BLaER1 (cell line): Measurements from ENCODE around the gene GPC6.

Source experiments
- H3K27ac ChIP-seq: shearing (Covaris generic); formaldehyde crosslinking; 2 replicates; pipeline ENCODE4 v1.8.1; 2022
- H3K27me3 ChIP-seq: shearing (Covaris generic); formaldehyde crosslinking; 2 replicates; pipeline ENCODE4 v1.8.1; 2022
- H3K36me3 ChIP-seq: shearing (Covaris generic); formaldehyde crosslinking; 2 replicates; pipeline ENCODE4 v1.8.1; 2022
- H3K4me1 ChIP-seq: shearing (Covaris generic); formaldehyde crosslinking; 2 replicates; pipeline ENCODE4 v1.8.1; 2022
- H3K4me2 ChIP-seq: shearing (Covaris generic); formaldehyde crosslinking; 2 replicates; pipeline ENCODE4 v1.8.1; 2022
- H3K4me3 ChIP-seq: shearing (Covaris generic); formaldehyde crosslinking; 2 replicates; pipeline ENCODE4 v1.8.1; 2022
- H3K9ac ChIP-seq: shearing (Covaris generic); formaldehyde crosslinking; 2 replicates; pipeline ENCODE4 v1.8.1; 2022
- H3K9me3 ChIP-seq: shearing (Covaris generic); formaldehyde crosslinking; 2 replicates; pipeline ENCODE4 v1.8.1; 2022
- H4K20me1 ChIP-seq: shearing (Covaris generic); formaldehyde crosslinking; 2 replicates; pipeline ENCODE4 v1.8.1; 2022
- Cebpa-rat ChIP-seq: shearing (Covaris generic); IDR thresholded peaks from 2 replicates; pipeline ENCODE4 v1.8.1; 2022

Gene GPC6

GRCh38 chr13:93889430-93889951 is 662.9 kb downstream of the GPC6 start:
- Histone ChIP-seq H3K36me3 (no peaks in the 10 kb centered on the region), H3K4me1 (no peaks in the 10 kb centered on the region), H4K20me1 (no peaks in the 10 kb centered on the region), H3K9ac (no peak overlapping the region), H3K27ac (no peak overlapping the region), H3K9me3 (no peaks in the 10 kb centered on the region), H3K4me3 (no peak overlapping the region), H3K27me3 (no peaks in the 10 kb centered on the region), H3K4me2 (no peak overlapping the region)
- TF ChIP-seq Cebpa-rat: no peak

- H3K4me2 ChIP-seq: no peak overlapping the region
- H3K4me3 ChIP-seq: no peak overlapping the region
- H3K27me3 ChIP-seq: no peaks in the 10 kb centered on the region
- no peaks in the 10 kb centered on the region for H3K9me3 ChIP-seq
- H4K20me1 ChIP-seq: no peaks in the 10 kb centered on the region
- no peaks in the 10 kb centered on the region for H3K4me1 ChIP-seq
- no peaks in the 10 kb centered on the region for H3K36me3 ChIP-seq
- H3K9ac ChIP-seq: no peak overlapping the region
- no peak overlapping the region for H3K27ac ChIP-seq
- TF ChIP-seq Cebpa-rat: no peak
Measured at GRCh38 chr13:93899981-93900380, 673.4 kb downstream of the GPC6 start.

DNA sequence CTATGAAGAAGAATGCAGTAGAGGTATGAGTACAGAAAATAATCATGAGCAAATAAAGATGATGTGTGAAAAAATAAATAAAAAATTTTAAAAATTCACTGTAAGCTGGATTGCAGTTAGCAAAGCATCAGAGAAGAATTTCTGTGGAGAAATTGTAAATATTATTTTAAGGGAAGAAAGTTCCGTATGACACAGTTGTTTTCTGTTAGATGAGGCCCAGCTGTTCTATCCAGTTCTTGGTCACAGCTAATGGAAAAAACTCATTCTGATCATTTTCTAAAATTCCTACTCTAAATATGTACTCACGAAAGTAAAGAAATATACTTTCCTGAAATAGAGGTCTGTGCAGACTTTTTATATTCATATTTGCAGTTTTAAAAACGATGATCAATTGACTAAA is 674.1 kb downstream of the GPC6 start:
- no peak for TF ChIP-seq Cebpa-rat
- no peak overlapping the region for H3K27ac ChIP-seq
- H4K20me1 ChIP-seq: no peaks in the 10 kb centered on the region
- no peaks in the 10 kb centered on the region for H3K36me3 ChIP-seq
- no peak overlapping the region for H3K9ac ChIP-seq
- no peak overlapping the region for H3K4me3 ChIP-seq
- H3K9me3 ChIP-seq: no peaks in the 10 kb centered on the region
- no peaks in the 10 kb centered on the region for H3K4me1 ChIP-seq
- H3K4me2 ChIP-seq: no peak overlapping the region
- H3K27me3 ChIP-seq: no peaks in the 10 kb centered on the region

- Histone ChIP-seq H3K4me2 (no peak overlapping the region), H3K9me3 (no peaks in the 10 kb centered on the region), H3K4me1 (no peaks in the 10 kb centered on the region), H3K9ac (no peak overlapping the region), H3K36me3 (no peaks in the 10 kb centered on the region), H4K20me1 (no peaks in the 10 kb centered on the region), H3K27me3 (no peaks in the 10 kb centered on the region), H3K4me3 (no peak overlapping the region), H3K27ac (no peak overlapping the region)
- TF ChIP-seq Cebpa-rat: no peak
Measured at GRCh38 chr13:93903909-93904308, 677.3 kb downstream of the GPC6 start.

DNA sequence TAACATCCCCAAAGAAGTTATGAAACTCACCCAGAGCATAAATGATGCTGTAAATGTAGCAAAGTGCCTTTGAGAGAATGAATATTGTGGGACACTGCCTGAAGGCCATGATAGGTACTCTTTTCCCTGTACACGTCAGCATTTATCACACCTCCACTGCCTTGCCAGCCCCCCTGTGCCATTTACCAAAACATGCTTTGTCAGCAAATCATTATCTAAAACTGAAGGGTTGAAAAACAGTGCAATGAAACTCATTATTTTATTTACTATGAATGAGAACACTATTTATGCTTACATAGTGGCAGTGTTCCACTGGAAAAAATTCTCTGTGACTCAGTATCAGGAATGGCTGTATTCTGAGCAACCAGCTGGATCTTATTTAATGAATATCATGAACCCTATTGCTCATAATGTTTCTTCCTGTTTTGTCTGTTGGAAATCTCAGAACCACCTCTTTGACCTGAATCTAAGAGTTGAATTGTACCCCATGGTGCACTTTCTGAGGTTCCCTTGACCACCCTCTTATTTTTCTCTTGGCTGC is 688.7 kb downstream of the GPC6 start:
- TF ChIP-seq Cebpa-rat: no peak
- Histone ChIP-seq H3K27me3 (no peaks in the 10 kb centered on the region), H4K20me1 (no peaks in the 10 kb centered on the region), H3K9me3 (no peaks in the 10 kb centered on the region; the same call in 1 of the 2 replicates), H3K4me3 (no peak overlapping the region), H3K27ac (no peak overlapping the region), H3K9ac (no peak overlapping the region), H3K36me3 (no peaks in the 10 kb centered on the region), H3K4me2 (no peak overlapping the region), H3K4me1 (no peaks in the 10 kb centered on the region)

DNA sequence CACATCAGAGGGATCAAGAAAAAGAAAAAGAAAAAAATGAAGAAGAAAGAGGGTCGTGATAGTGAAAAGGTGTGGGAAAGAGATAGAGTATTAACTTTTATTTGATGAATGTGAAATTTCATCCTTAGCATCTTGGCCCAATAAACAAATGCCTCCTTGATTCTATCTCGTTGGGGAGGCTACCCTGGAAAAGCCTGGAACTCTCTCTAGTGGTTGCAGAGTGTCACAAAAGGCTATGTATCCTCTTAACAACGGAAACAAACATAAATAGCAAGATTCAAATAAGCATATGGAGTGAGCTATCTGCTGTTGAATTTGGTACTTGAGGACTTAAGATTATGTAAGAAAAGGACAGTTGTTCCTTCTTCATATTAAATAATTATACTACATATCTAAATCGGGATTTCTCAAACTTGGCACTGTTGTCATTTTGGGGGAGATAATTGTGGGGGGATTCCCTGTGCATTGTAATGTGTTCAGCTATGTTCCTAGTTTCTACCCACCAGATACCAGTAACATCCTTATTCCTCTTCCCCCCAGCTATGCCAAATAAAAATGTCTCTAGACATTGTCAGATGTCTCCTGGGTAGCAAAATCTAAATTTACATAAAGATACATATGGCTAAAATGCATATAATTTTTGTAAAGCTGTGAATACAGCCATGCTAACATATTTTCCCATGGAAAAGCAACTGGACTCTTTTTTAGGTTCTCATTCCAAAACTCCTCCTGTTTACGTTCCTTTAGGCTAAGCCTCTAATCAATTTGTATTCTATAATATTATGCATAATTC is 695.7 kb downstream of the GPC6 start:
- H3K4me3 ChIP-seq: no peak overlapping the region
- H3K27ac ChIP-seq: no peak overlapping the region

GRCh38 chr13:93925990-93926389 is 699.4 kb downstream of the GPC6 start:
- no peak overlapping the region for H3K9ac ChIP-seq
- no peak overlapping the region for H3K4me3 ChIP-seq
- no peaks in the 10 kb centered on the region for H3K36me3 ChIP-seq
- no peaks in the 10 kb centered on the region for H4K20me1 ChIP-seq
- TF ChIP-seq Cebpa-rat: no peak
- no peaks in the 10 kb centered on the region for H3K4me1 ChIP-seq
- H3K9me3 ChIP-seq: peaks cover 8% of the 10 kb centered on the region; the same call in 1 of the 2 replicates
- no peak overlapping the region for H3K27ac ChIP-seq
- no peak overlapping the region for H3K4me2 ChIP-seq
- no peaks in the 10 kb centered on the region for H3K27me3 ChIP-seq

More for the DNA sequence above, 695.7 kb downstream of the GPC6 start:
- Histone ChIP-seq H3K4me1 (no peaks in the 10 kb centered on the region), H3K27me3 (no peaks in the 10 kb centered on the region), H4K20me1 (no peaks in the 10 kb centered on the region), H3K9ac (no peak overlapping the region), H3K36me3 (no peaks in the 10 kb centered on the region), H3K4me2 (no peak overlapping the region), H3K9me3 (peaks cover 10% of the 10 kb centered on the region; the same call in 1 of the 2 replicates)
- no peak for TF ChIP-seq Cebpa-rat

- Histone ChIP-seq H3K4me2 (no peak overlapping the region), H3K4me1 (no peaks in the 10 kb centered on the region), H3K36me3 (no peaks in the 10 kb centered on the region), H3K9ac (no peak overlapping the region), H3K4me3 (no peak overlapping the region), H3K27ac (no peak overlapping the region), H4K20me1 (no peaks in the 10 kb centered on the region), H3K27me3 (no peaks in the 10 kb centered on the region), H3K9me3 (peaks cover 4% of the 10 kb centered on the region; the same call in 1 of the 2 replicates)
- TF ChIP-seq Cebpa-rat: no peak
Measured at GRCh38 chr13:93926425-93926824, 699.8 kb downstream of the GPC6 start.

- Histone ChIP-seq H3K9me3 (no peaks in the 10 kb centered on the region), H3K4me3 (no peak overlapping the region), H3K9ac (no peak overlapping the region), H3K27ac (no peak overlapping the region), H3K27me3 (no peaks in the 10 kb centered on the region), H4K20me1 (no peaks in the 10 kb centered on the region), H3K4me1 (no peaks in the 10 kb centered on the region), H3K4me2 (no peak overlapping the region), H3K36me3 (no peaks in the 10 kb centered on the region)
- no peak for TF ChIP-seq Cebpa-rat
Measured at GRCh38 chr13:93927431-93927830, 700.8 kb downstream of the GPC6 start.

- Histone ChIP-seq H3K36me3 (no peaks in the 10 kb centered on the region), H3K4me3 (no peak overlapping the region), H3K27ac (no peak overlapping the region), H3K4me2 (no peak overlapping the region), H3K9ac (no peak overlapping the region), H3K27me3 (no peaks in the 10 kb centered on the region), H3K4me1 (no peaks in the 10 kb centered on the region), H4K20me1 (no peaks in the 10 kb centered on the region), H3K9me3 (no peaks in the 10 kb centered on the region)
- no peak for TF ChIP-seq Cebpa-rat
Measured at GRCh38 chr13:93932901-93933300, 706.3 kb downstream of the GPC6 start.
